ENCODE measurements around the gene USP6NL.

Gene USP6NL

DNA sequence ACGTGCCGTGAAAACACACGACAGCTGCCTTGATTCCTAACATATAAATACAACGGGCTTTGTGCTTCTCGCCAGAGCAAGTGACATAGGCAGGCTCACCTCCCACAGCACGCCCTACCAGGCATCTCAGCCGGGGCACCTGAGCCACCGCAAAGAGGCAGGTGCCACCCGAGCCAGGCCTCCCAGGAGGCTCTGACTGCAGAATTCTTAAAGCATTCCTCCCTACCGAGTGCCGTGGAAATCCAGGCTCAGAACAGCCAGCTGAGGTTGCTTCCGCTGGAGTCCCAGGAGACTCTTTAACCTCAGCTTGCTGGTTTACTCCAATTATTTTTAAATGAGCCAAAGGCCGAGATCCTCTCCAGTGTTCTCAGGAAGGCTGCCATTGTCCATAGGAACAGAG, 206.5 kb downstream of the USP6NL start:
- no peak for DNase-seq
